ENCODE data around the gene COL4A6.
A peak's percentile ranks its signal among the peaks of the same experiment; 100 is the strongest.
"Not testable (repeated sequence)": the region's sequence is repeated elsewhere in the genome, so short reads cannot be mapped to it uniquely, and the experiment has no call there.

Gene COL4A6

DNA sequence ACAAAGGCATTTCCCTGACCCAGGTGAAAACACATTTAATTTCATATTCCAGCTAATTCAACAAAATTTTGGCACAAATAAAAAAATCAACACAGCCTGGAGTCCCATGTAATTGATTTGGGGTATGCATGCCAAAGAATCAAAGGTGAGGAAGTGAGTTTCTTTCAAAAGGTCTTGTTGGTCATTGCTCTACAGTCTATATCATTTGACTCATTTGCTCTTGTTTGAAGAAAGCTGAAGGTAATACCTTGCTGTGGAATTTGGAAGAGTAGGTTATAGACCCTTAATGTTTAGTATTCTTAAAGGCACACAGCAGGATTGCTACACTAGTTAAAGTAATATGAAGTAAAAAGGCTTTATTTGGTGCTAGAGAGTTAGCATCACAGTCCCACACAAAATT is 25.4 kb downstream of the COL4A6 start:
- H3K9me3 ChIP-seq (ENCODE audit: control insufficient read depth, insufficient read depth, low read depth, low read length) = no peaks in the 10 kb centered on the region
- H3K9ac ChIP-seq (ENCODE audit: low read length) = no peak overlapping the region
- H3K27ac ChIP-seq (ENCODE audit: low read depth, low read length) = no peak overlapping the region

DNA sequence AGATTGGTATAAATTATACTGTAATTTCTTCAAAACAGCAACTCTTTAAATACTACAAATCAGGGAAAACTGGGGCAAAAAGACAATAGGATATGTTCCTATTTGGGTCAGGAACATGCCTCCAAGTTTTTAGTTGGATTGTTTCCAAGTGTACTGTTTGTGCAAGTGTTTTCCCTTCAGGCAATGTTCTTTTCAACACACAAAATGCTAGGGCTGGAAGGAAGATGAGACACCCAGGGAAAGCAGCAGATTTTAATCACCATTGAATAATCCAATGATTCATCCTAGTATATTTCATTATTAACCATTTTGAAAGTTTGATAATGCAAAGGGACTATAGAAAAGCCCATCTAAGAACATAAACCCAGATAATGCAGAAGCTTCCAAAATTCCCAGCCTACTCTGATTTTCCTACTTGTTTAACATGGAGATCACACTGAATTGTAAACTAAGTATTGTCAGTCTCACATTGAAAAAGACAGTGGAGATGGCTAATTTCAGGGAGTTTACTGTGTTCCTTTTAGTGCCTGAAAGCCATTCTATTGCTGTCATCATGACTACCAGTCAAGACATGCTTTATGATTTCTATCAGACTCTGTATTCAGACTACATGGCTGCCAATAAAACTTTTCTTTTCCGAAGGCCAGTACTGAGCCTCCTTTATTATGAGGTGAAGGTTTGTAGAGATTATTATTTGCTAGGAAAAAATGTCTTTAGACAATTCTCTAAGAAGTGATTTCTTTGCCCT is 38.6 kb downstream of the COL4A6 start:
- Histone ChIP-seq H3K36me3 (ENCODE audit: control insufficient read depth, insufficient read depth, low read length) (no peaks in the 10 kb centered on the region), H3K4me1 (ENCODE audit: control insufficient read depth, insufficient read depth, low read length) (peaks cover 28% of the 10 kb centered on the region), H3K27me3 (ENCODE audit: control insufficient read depth, insufficient read depth, low read length) (no peaks in the 10 kb centered on the region; the same call in 1 of the 2 replicates), H3K9ac (ENCODE audit: low read length) (no peak overlapping the region), H3K27ac (ENCODE audit: low read depth, low read length) (no peak overlapping the region), H3K9me3 (ENCODE audit: control insufficient read depth, insufficient read depth, low read depth, low read length) (no peaks in the 10 kb centered on the region), H3K4me3 (ENCODE audit: low read depth, low read length) (no peak overlapping the region)

More for the DNA sequence above, 25.4 kb downstream of the COL4A6 start:
- Histone ChIP-seq H3K4me3 (ENCODE audit: low read depth, low read length) (no peak overlapping the region), H3K27me3 (ENCODE audit: control insufficient read depth, insufficient read depth, low read length) (no peaks in the 10 kb centered on the region; the same call in 1 of the 2 replicates), H3K36me3 (ENCODE audit: control insufficient read depth, insufficient read depth, low read length) (no peaks in the 10 kb centered on the region), H3K4me1 (ENCODE audit: control insufficient read depth, insufficient read depth, low read length) (peaks cover 32% of the 10 kb centered on the region)

DNA sequence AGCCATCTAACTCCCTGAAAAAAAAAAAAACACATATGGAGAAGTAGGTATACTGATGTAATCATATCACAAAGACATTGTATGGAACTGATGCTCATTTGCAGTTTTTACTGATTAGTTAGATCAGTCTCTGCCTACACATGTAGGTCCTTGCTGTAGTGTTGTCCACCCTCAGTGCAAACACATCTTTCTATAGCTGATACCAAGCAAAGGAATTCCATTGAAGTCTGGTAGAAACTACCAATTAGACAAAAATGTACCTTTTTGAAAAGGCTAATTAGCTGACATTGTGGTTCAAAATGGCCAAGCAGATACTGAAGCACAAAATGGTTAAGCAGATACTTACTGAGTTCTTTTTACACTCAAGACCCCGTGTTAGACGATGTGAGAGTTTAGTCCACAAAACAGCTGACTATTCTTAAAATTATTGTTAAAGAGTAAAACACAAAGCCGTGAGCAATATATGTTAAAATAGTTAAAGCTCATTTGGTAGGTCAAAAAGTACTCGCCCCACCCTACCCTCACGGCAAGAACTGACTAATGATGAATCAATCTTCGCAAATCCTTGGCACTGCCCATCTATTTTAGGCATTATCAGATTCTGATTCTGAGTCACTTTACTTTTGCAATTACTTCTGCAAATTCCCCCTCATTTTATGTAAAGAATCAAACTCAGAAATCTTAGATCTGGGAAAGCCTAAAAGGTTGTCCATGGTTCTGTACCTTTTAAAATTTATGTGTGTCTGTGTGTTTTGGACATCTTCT is 40.4 kb downstream of the COL4A6 start:
- H3K9ac ChIP-seq (ENCODE audit: low read length) = no peak overlapping the region
- H3K27ac ChIP-seq (ENCODE audit: low read depth, low read length) = peak overlapping the region; percentile 72; the same call in 1 of the 2 replicates
- no peaks in the 10 kb centered on the region for H3K36me3 ChIP-seq (ENCODE audit: control insufficient read depth, insufficient read depth, low read length)
- H3K4me1 ChIP-seq (ENCODE audit: control insufficient read depth, insufficient read depth, low read length) = peaks cover 28% of the 10 kb centered on the region
- H3K4me3 ChIP-seq (ENCODE audit: low read depth, low read length) = no peak overlapping the region
- 0 out of 2 replicates have a peak, but pooled peaks cover 5% of the 10 kb centered on the region for H3K9me3 ChIP-seq (ENCODE audit: control insufficient read depth, insufficient read depth, low read depth, low read length)
- H3K27me3 ChIP-seq (ENCODE audit: control insufficient read depth, insufficient read depth, low read length) = no peaks in the 10 kb centered on the region; the same call in 1 of the 2 replicates

DNA sequence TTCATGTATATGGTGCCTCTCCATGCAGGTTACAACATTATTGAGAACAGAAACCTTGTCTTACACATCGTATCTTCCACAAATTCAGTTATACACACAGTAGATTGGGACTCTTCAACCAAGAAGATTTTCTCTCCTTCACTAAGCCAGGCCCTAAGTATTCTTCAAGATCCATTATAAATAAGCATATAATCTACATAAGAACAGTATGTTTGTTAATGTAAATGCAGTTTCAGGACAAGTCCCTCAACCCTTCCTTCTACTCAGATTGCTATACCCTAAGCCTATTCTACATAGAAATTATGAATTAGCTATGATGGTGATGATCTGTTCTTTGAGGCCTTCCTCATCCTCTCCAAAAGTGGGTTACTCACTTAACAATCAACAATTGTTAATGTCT is 41.2 kb downstream of the COL4A6 start:
- Histone ChIP-seq H3K4me1 (ENCODE audit: control insufficient read depth, insufficient read depth, low read length) (peaks cover 28% of the 10 kb centered on the region), H3K9ac (ENCODE audit: low read length) (no peak overlapping the region), H3K36me3 (ENCODE audit: control insufficient read depth, insufficient read depth, low read length) (no peaks in the 10 kb centered on the region), H3K4me3 (ENCODE audit: low read depth, low read length) (peak overlapping the region; percentile 41), H3K27me3 (ENCODE audit: control insufficient read depth, insufficient read depth, low read length) (no peaks in the 10 kb centered on the region; the same call in 1 of the 2 replicates), H3K27ac (ENCODE audit: low read depth, low read length) (peak overlapping the region; percentile 72; the same call in 1 of the 2 replicates), H3K9me3 (ENCODE audit: control insufficient read depth, insufficient read depth, low read depth, low read length) (0 out of 2 replicates have a peak, but pooled peaks cover 5% of the 10 kb centered on the region)

DNA sequence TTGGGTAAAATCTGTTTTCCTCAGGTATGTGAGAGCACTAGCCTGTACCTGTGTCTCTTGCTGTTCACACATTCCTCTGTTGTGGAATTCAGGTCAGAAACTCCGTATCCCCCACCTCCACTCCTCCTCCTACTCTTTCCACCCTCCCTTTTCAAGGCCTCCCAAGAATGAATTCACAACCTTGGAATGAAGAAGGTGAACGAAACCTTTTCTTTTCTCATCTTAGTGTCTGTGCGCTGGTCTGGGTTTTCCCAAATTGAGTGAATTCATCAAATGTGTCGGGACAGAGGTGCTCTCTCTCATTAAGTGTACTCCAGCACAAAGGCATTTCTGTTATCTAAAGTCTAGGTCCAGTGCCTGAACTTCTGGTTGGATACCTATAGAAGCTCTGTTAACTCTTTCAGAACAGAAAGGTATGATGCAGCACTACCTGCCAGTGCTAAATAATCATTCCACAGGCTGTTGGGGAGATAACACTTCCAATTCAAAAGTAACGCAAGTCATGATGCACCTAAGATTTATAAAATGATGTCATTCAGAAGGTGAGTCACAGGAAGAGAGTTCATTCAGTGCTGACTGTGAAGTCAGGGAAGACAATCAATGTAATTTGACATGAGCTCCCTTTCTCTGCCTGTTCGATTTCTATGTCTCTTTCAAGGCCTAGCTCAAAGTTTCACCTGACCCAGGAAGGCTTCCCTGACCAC is 41.9 kb downstream of the COL4A6 start:
- Histone ChIP-seq H3K36me3 (ENCODE audit: control insufficient read depth, insufficient read depth, low read length) (no peaks in the 10 kb centered on the region), H3K4me1 (ENCODE audit: control insufficient read depth, insufficient read depth, low read length) (peaks cover 34% of the 10 kb centered on the region), H3K9me3 (ENCODE audit: control insufficient read depth, insufficient read depth, low read depth, low read length) (peaks cover 8% of the 10 kb centered on the region; the same call in 1 of the 2 replicates), H3K4me3 (ENCODE audit: low read depth, low read length) (peak overlapping the region; percentile 41), H3K9ac (ENCODE audit: low read length) (peak overlapping the region; percentile 62), H3K27me3 (ENCODE audit: control insufficient read depth, insufficient read depth, low read length) (no peaks in the 10 kb centered on the region; the same call in 1 of the 2 replicates), H3K27ac (ENCODE audit: low read depth, low read length) (peak overlapping the region; percentile 72; the same call in 1 of the 2 replicates)

DNA sequence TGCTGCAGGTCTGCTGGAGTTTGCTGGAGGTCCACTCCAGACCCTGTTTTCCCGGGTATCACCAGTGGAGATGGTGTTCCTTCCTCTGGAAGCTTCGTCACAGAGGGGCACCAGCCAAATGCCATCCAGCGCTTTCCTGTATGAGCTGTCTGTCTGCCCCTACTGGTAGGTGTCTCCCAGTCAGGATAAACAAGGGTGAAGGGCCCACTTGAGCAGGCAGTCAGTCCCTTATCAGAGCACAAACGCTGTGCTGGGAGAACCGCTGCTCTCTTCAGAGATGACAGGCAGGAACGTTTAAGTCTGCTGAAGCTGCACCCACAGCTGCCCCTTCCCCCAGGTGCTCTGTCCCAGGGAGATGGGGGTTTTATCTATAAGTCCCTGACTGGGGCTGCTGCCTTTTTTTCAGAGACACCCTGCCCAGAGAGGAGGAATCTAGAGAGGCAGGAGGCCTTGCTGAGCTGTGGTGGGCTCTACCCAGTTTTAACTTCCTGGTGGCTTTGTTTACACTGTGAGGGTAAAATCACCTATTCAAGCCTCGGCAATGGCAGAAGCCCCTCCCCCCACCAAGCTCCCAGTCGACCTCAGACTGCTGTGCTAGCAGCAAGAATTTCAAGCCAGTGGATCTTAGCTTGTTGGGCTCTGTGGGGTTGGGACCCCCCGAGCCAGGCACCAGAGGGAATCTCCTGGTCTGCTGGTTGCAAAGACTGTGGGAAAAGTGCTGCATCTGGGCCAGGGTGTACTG is 47.1 kb downstream of the COL4A6 start:
- H3K4me1 ChIP-seq (ENCODE audit: control insufficient read depth, insufficient read depth, low read length) = peaks cover 14% of the 10 kb centered on the region
- H3K9me3 ChIP-seq (ENCODE audit: control insufficient read depth, insufficient read depth, low read depth, low read length); H3K36me3 ChIP-seq (ENCODE audit: control insufficient read depth, insufficient read depth, low read length); H3K27ac ChIP-seq (ENCODE audit: low read depth, low read length); H3K27me3 ChIP-seq (ENCODE audit: control insufficient read depth, insufficient read depth, low read length); H3K4me3 ChIP-seq (ENCODE audit: low read depth, low read length): not testable (repeated sequence)
- peak overlapping the region; percentile 25 for H3K9ac ChIP-seq (ENCODE audit: low read length)

DNA sequence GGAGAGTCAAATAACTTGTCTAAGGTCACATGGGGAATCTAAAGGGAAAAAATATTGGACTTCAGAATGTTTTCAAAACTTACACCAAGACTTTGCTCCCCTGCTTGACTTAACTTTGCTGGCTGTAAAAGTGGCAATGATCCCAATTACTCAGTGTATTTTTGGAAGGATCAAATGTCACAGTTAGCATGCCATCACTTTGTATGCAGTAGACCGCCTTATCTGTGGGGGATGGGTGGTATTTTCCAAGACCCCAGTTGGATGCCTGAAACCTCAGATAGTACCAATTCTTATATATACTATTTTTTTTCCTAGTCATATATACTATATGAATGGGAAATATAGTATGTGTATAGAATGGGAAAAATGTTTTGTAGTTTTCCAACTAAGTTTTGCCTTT is 53.4 kb downstream of the COL4A6 start:
- Histone ChIP-seq H3K27ac (ENCODE audit: low read depth, low read length) (no peak overlapping the region), H3K4me1 (ENCODE audit: control insufficient read depth, insufficient read depth, low read length) (no peaks in the 10 kb centered on the region), H3K4me3 (ENCODE audit: low read depth, low read length) (no peak overlapping the region), H3K36me3 (ENCODE audit: control insufficient read depth, insufficient read depth, low read length) (no peaks in the 10 kb centered on the region), H3K27me3 (ENCODE audit: control insufficient read depth, insufficient read depth, low read length) (no peaks in the 10 kb centered on the region), H3K9ac (ENCODE audit: low read length) (no peak overlapping the region), H3K9me3 (ENCODE audit: control insufficient read depth, insufficient read depth, low read depth, low read length) (no peaks in the 10 kb centered on the region)

DNA sequence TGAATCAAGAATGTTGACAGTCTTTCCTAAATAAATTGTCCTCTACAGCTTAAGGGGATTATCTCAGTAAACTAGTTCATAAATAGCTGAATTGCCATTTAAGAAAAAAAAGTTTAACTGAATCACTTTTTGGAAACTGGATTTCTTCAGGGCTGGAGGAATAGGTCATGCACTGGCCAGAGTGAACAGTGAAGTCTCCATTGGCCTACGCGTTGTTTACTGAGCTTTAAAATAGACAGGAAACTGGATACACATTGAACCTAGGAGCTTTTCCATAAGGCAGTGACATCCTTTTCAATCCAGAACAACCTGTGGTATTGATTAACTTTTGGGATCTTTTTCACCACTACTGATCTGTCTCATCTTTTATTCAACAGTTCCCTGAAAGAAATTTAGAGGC is 58.0 kb downstream of the COL4A6 start:
- Histone ChIP-seq H3K4me1 (ENCODE audit: control insufficient read depth, insufficient read depth, low read length) (peaks cover 14% of the 10 kb centered on the region), H3K36me3 (ENCODE audit: control insufficient read depth, insufficient read depth, low read length) (no peaks in the 10 kb centered on the region), H3K4me3 (ENCODE audit: low read depth, low read length) (no peak overlapping the region), H3K9me3 (ENCODE audit: control insufficient read depth, insufficient read depth, low read depth, low read length) (no peaks in the 10 kb centered on the region), H3K27ac (ENCODE audit: low read depth, low read length) (no peak overlapping the region), H3K9ac (ENCODE audit: low read length) (no peak overlapping the region), H3K27me3 (ENCODE audit: control insufficient read depth, insufficient read depth, low read length) (no peaks in the 10 kb centered on the region)

DNA sequence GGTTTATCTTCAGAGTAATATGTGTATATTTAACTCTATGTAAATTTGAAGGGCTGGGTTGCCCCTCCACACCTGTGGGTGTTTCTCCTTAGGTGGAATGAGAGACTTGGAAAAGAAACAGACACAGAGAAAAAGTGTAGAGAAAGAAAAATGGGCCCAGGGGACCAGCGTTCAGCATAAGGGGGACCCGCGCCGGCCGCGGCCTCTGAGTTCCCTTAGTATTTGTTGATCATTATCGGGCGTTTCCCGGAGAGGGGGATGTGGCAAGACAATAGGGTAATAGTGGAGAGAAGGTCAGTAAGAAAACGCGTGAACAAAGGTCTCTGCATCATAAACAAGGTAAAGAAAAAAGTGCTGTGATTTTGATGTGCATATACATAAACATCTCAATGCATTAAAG is 61.4 kb downstream of the COL4A6 start:
- not testable (repeated sequence) for H3K9me3 ChIP-seq (ENCODE audit: control insufficient read depth, insufficient read depth, low read depth, low read length); H3K9ac ChIP-seq (ENCODE audit: low read length); H3K36me3 ChIP-seq (ENCODE audit: control insufficient read depth, insufficient read depth, low read length); H3K4me3 ChIP-seq (ENCODE audit: low read depth, low read length); H3K27me3 ChIP-seq (ENCODE audit: control insufficient read depth, insufficient read depth, low read length)
- H3K27ac ChIP-seq (ENCODE audit: low read depth, low read length) = peak overlapping the region; percentile 75; the same call in 1 of the 2 replicates
- peaks cover 48% of the 10 kb centered on the region for H3K4me1 ChIP-seq (ENCODE audit: control insufficient read depth, insufficient read depth, low read length)

DNA sequence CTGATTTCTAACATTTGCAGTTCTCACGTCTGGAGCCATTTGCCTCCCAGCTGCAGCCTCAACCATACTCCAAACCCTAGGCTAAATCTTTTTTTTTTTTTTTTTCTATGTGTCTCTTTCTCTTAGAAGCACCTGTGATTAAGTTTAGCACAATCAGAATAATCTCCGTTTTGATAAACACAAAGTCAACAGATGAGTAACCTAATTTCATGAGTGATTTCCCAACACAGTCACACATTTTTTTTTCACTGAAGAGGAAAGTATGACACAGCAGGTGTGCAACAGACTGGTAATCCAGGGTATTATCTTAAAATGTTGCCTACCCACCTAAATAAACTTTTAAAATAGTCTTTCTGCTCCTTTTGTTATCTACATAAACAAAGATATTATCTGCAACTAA is 62.6 kb downstream of the COL4A6 start:
- peaks cover 49% of the 10 kb centered on the region for H3K4me1 ChIP-seq (ENCODE audit: control insufficient read depth, insufficient read depth, low read length)
- not testable (repeated sequence) for H3K4me3 ChIP-seq (ENCODE audit: low read depth, low read length); H3K27me3 ChIP-seq (ENCODE audit: control insufficient read depth, insufficient read depth, low read length); H3K9ac ChIP-seq (ENCODE audit: low read length); H3K36me3 ChIP-seq (ENCODE audit: control insufficient read depth, insufficient read depth, low read length); H3K9me3 ChIP-seq (ENCODE audit: control insufficient read depth, insufficient read depth, low read depth, low read length)
- H3K27ac ChIP-seq (ENCODE audit: low read depth, low read length) = peak overlapping the region; percentile 25; the same call in 1 of the 2 replicates

Data from HUES6 (cell line).